Right lobe of liver (tissue), 4 donors: ENCODE measurements around the gene RAPGEF2.

ENCODE experiments used
- CTCF ChIP-seq, 4 donors: fragments of 200-600 bp in 3 of 4; fragments of 450-650 bp in 1 of 4; IDR thresholded peaks; one replicate each; pipeline versions ENCODE4 v1.5.1 to v1.8.0; 2016 to 2022; ENCODE audit warnings: antibody characterized with exemption in 4 of 4, mild to moderate bottlenecking in 2 of 4
- POLR2A ChIP-seq: fragments of 450-650 bp; IDR thresholded peaks from one replicate; pipeline ENCODE4 v1.6.1; 2017; ENCODE audit warnings: antibody characterized with exemption, mild to moderate bottlenecking
- donor health status: DM: no; HTN: no; CAD: no.
- donor health status: DM: no; HTN: no; CAD: no.
- donor health status: DM: no; HTN: yes; CAD: no.

GRCh38 chr4:159376289-159376688 lies 273.4 kb downstream of the RAPGEF2 start:
- TF ChIP-seq CTCF (IDR thresholded peaks at IDR 0.05) (no peak), POLR2A (no peak)
